ENCODE measurements around the gene RILP. TPM values are rescaled to one million over a fixed set of nuclear protein-coding genes. Genes with fewer than 3 reads are reported as not detected.

The RILP gene, protein sequence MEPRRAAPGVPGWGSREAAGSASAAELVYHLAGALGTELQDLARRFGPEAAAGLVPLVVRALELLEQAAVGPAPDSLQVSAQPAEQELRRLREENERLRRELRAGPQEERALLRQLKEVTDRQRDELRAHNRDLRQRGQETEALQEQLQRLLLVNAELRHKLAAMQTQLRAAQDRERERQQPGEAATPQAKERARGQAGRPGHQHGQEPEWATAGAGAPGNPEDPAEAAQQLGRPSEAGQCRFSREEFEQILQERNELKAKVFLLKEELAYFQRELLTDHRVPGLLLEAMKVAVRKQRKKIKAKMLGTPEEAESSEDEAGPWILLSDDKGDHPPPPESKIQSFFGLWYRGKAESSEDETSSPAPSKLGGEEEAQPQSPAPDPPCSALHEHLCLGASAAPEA
- 13.3 to 21.6 TPM (median 18.0 TPM) in 5 replicates for total RNA-seq (2022; extraction: Qiagen RNA extraction)

DNA sequence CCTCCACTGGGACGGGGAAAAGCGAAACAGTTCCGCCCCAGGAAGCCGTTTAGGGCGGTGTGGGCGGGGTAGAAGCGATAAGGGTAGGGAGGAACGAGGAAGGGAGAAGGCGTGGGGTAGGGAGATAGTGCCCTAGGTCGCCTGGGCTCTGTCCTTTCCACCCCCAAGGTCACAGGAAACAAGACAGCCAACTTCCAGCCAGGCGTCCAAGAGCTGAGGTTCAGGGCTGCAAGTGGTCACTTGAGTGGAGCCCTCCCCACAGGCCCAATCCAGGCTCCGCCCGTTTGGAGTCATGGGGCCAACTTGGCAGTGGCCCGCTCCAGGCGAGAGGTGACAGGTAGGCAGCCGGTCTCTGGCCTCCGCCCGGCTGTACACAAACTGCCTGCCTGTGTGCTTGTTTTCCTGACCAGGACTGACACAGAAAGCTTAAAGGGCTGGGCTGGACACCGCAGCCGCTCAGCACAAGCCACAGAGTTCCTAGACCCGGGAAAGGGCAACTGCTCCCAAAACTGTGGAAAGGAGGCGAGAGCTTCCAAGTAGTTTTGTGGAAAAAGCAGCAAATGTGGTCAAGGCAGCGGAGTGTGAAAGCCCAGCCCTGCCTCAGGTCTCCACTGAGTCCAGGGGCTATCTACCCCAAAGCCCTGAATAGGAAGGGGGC is at the start of gene RILP:
TSS of gene RILP (minus strand) at position 23 of the 658 bp plus-strand sequence. CDS start 62 bp downstream, outside the sequence.

DNA sequence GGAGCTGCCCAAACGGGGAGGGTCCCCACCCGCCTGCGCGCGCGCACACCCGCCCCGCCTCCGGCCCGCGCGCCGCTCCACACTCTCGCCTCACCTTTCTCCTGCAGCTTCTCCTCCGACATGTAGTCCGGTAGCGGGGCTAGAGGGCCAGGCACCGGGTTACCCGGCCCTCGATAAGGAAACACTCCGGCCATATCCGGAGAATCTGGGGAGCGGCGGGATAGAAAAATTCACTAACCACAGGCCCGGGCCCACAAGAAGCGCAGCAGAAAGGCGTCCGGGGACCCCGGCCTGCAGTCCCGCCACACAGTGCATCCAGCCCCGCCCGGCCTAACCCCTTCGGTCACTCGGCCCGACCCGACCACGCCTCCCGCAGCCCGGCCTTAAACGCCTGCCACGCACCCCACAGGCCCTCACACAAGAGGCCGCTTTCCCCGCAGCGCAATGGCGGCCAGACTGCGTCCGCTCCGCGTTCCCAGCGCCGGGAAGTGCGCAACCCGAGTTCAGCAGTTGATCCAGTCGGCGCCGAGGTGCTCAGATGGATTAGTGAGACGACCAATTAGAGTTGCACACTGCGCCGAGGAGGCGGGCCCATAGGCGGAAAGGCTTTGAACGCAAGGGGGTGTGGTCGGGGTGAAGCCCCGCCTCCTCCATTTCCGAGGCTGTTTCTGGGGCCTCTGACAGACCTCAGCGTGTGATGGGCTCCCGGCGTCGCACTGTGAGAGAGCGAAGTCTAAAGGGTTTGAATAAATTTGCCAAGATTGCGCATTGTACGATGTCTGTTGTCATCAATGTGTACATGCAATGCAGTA is 34.9 kb upstream of the RILP start, which contains the start of gene PRPF8:
TSS of gene PRPF8 (minus strand) at position 490 of the 812 bp plus-strand sequence. CDS start at position 194, 296 bp downstream.

DNA sequence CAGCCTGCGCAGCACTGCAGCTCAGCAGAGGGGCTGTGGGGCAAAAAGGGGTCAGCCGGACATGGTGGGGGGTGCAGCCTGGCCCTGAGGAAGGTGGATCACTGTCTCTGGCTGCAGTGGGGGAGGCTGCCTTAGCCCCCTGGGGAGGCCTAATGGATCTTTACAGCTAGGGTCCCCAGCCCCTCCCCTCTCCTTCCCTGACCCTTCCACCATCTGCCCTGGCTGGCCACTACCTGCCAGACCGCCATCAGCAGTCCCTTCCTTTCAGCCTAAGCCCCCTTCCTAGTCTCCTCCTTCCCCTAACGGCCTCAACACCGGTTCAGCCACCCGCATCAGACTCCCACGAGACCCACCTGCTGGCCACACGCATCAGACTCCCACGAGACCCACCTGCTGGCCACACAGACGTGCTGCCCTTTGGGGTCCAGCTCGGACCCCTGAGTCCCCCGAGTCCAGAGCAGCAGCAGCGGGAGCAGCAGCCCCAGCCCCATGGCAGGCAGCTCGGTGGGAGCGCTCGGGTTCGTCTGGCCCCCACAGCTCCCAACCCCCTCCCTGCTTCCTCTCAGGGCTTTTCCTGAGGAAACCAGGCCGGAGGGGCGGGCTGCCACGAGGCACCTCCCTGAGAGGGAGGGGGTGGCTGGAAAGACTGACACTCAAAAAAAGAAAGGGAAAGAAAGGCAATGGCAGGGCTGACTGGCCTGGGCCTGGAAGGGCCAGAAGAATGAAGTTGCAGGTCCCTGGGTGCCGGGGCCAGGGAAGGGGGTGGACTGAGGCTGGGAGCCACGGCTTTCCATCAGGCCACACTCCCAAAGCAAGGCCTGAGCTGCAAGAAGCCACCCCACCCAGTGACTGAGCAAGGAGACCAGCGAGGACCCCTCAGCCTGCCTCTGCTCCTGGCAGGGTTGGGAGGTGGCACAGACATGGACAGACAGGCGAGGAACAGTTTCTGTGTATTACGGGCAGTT is 4.2 kb downstream of the RILP start, which contains the start of gene SCARF1:
TSS of gene SCARF1 (minus strand) at position 526 of the 965 bp plus-strand sequence. CDS start at position 491, 35 bp downstream.

DNA sequence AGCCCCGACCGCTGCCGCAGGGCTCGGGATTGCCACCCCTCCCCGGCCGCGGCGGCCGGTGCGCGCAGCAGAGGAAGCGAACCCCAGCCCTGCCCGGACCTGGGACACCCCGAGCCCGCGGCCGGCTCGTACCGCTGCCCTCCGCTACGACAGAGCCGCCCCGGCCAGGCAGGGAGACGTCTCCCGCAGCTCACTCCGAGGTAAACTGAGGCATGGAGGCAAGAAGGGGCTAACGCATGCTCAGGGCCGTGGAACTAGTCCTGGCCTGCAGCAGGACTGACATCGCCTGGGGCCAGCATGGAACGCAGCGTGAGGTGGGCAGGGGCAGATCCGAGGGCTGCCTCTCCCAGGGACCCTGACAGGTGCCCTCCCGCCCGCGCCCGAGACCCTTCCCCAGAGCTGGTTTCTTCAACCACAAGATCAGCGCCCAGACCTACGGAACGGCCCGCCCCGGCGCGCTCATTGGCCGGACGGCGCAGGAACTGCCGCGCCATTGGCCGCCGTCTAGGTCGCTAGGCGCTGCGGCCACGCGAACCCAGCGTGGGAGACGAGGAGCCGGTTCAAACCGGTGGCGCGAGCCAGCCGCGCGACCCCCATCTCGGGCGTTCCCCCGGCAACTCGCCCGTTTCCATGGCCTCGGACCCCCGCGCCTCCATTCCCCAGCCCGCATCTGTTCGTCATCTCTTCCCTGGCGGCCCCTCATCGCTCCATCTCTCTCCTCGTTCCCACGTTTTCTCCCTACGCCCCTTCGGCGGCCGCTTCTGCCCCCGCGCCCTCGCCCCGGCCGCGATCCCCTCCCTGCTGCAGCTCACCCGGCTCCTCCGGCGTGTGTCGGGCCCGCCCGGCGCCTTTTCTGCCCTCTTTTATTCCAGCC is 21.4 kb downstream of the RILP start, which contains the start of gene SLC43A2:
TSS of gene SLC43A2 (minus strand) at position 853 of the 874 bp plus-strand sequence. CDS start 960 bp downstream, outside the sequence.

Other genes with a start within 250 kb of the RILP start
- 530 to 1,140 TPM (median 537 TPM) in 5 replicates for gene YWHAE, start 249.6 kb downstream of the RILP start, total RNA-seq (2022; extraction: Qiagen RNA extraction)
- 73.4 to 90.5 TPM (median 78.2 TPM) in 5 replicates for gene CRK, start 193.6 kb downstream of the RILP start, total RNA-seq (2022; extraction: Qiagen RNA extraction)
- 116 to 143 TPM (median 139 TPM) in 5 replicates for gene MYO1C, start 157.2 kb downstream of the RILP start, total RNA-seq (2022; extraction: Qiagen RNA extraction)
- 23.6 to 26.6 TPM (median 24.4 TPM) in 5 replicates for gene INPP5K, start 133.3 kb downstream of the RILP start, total RNA-seq (2022; extraction: Qiagen RNA extraction)
- 57.9 to 69.0 TPM (median 61.1 TPM) in 5 replicates for gene PITPNA, start 87.1 kb downstream of the RILP start, total RNA-seq (2022; extraction: Qiagen RNA extraction)
- gene SLC43A2, start 21.0 kb downstream of the RILP start, total RNA-seq (2022; extraction: Qiagen RNA extraction), result 3.9 to 7.9 TPM (median 7.2 TPM) in 5 replicates
- 0.32 to 0.47 TPM (median 0.35 TPM) in 5 replicates for gene SCARF1, start 4.1 kb downstream of the RILP start, total RNA-seq (2022; extraction: Qiagen RNA extraction)
- gene PRPF8, start 35.0 kb upstream of the RILP start, total RNA-seq (2022; extraction: Qiagen RNA extraction), result 257 to 272 TPM (median 260 TPM) in 5 replicates
- 1.1 to 1.8 TPM (median 1.3 TPM) in 5 replicates for gene TLCD2, start 60.5 kb upstream of the RILP start, total RNA-seq (2022; extraction: Qiagen RNA extraction)
- gene WDR81, start 74.8 kb upstream of the RILP start, total RNA-seq (2022; extraction: Qiagen RNA extraction), result 18.3 to 32.4 TPM (median 30.6 TPM) in 5 replicates
- 1.4 to 2.2 TPM (median 2.0 TPM) in 5 replicates for gene SERPINF2, start 93.0 kb upstream of the RILP start, total RNA-seq (2022; extraction: Qiagen RNA extraction)
- gene SERPINF1, start 112.2 kb upstream of the RILP start, total RNA-seq (2022; extraction: Qiagen RNA extraction), result 1.2 to 2.7 TPM (median 2.0 TPM) in 5 replicates
- gene SMYD4, start 180.0 kb upstream of the RILP start, total RNA-seq (2022; extraction: Qiagen RNA extraction), result 8.0 to 10.0 TPM (median 9.0 TPM) in 5 replicates
- 65.2 to 87.6 TPM (median 79.4 TPM) in 5 replicates for gene RPA1, start 180.1 kb upstream of the RILP start, total RNA-seq (2022; extraction: Qiagen RNA extraction)

All from A549 treated with CORT108297 at 1 μM for 4 hours (cell line).